SK-N-SH treated with all-trans-retinoic acid at 6 μM for 48 hours (cell line): ENCODE data around the gene CCDC124.
A peak's percentile ranks its signal among the peaks of the same experiment; 100 is the strongest.

Experiments
- ATAC-seq: fragments of 200-7000 bp; cut with Tn5 transposase; 3 replicates; pipeline ENCODE4 v1.9.1; 2020; ENCODE audit warnings: mild to moderate bottlenecking, moderate library complexity
- ARNTL ChIP-seq: fragments of 450-650 bp; formaldehyde crosslinking; IDR thresholded peaks from 2 replicates; pipeline ENCODE4 v1.5.0; 2020; ENCODE audit warnings: low read depth, mild to moderate bottlenecking, moderate library complexity, borderline replicate concordance
- BACH2 ChIP-seq: fragments of 250-450 bp; sonication (Bioruptor Pico); IDR thresholded peaks from 2 replicates; pipeline ENCODE4 v1.9.0; 2021; ENCODE audit warnings: mild to moderate bottlenecking, borderline replicate concordance
- CREB5 ChIP-seq: fragments of 250-450 bp; sonication (Bioruptor Pico); IDR thresholded peaks from 2 replicates; pipeline ENCODE4 v1.5.1; 2020; ENCODE audit warnings: low read depth, mild to moderate bottlenecking, moderate library complexity
- CSDC2 ChIP-seq: fragments of 250-450 bp; sonication (Bioruptor Pico); IDR thresholded peaks from 2 replicates; pipeline ENCODE4 v1.5.0; 2020; ENCODE audit warnings: mild to moderate bottlenecking, moderate library complexity
- CSRNP3 ChIP-seq: fragments of 250-450 bp; sonication (Bioruptor Pico); IDR thresholded peaks from 2 replicates; pipeline ENCODE4 v1.5.1; 2021; ENCODE audit warnings: mild to moderate bottlenecking, moderate library complexity
- ESRRG ChIP-seq: fragments of 250-450 bp; sonication (Bioruptor Pico); IDR thresholded peaks from 2 replicates; pipeline ENCODE4 v1.6.1; 2021; ENCODE audit warnings: mild to moderate bottlenecking
- GLIS3 ChIP-seq: fragments of 250-450 bp; sonication (Bioruptor Pico); IDR thresholded peaks from 2 replicates; pipeline ENCODE4 v1.5.0; 2020; ENCODE audit warnings: mild to moderate bottlenecking, moderate library complexity
- ISL1 ChIP-seq: fragments of 250-450 bp; sonication (Bioruptor Pico); IDR thresholded peaks from 2 replicates; pipeline ENCODE4 v2.1.2; 2022; ENCODE audit warnings: mild to moderate bottlenecking, moderate library complexity
- OSR1 ChIP-seq: fragments of 250-450 bp; sonication (Bioruptor Pico); IDR thresholded peaks from 2 replicates; pipeline ENCODE4 v1.8.0; 2022; ENCODE audit warnings: moderate library complexity, mild to moderate bottlenecking, inconsistent platforms
- PATZ1 ChIP-seq: fragments of 250-450 bp; sonication (Bioruptor Pico); IDR thresholded peaks from 2 replicates; pipeline ENCODE4 v1.8.0; 2020; ENCODE audit warnings: mild to moderate bottlenecking, moderate library complexity, borderline replicate concordance
- POU6F1 ChIP-seq: fragments of 250-450 bp; sonication (Bioruptor Pico); IDR thresholded peaks from 2 replicates; pipeline ENCODE4 v1.8.0; 2021; ENCODE audit warnings: low read depth, mild to moderate bottlenecking, moderate library complexity, borderline replicate concordance
- PPARA ChIP-seq: fragments of 250-450 bp; sonication (Bioruptor Pico); IDR thresholded peaks from 2 replicates; pipeline ENCODE4 v1.5.0; 2020; ENCODE audit warnings: mild to moderate bottlenecking, borderline replicate concordance
- RARB ChIP-seq: fragments of 250-450 bp; sonication (Bioruptor Pico); IDR thresholded peaks from 2 replicates; pipeline ENCODE4 v1.8.0; 2021; ENCODE audit warnings: mild to moderate bottlenecking, moderate library complexity
- SNAI2 ChIP-seq: fragments of 250-450 bp; sonication (Bioruptor Pico); IDR thresholded peaks from 2 replicates; pipeline ENCODE4 v1.5.0; 2020; ENCODE audit warnings: mild to moderate bottlenecking, moderate library complexity
- TCF4 ChIP-seq: fragments of 250-450 bp; sonication (Bioruptor Pico); IDR thresholded peaks from 2 replicates; pipeline ENCODE4 v1.8.0; 2021; ENCODE audit warnings: mild to moderate bottlenecking, moderate library complexity, borderline replicate concordance
- TOX ChIP-seq: fragments of 250-450 bp; sonication (Bioruptor Pico); IDR thresholded peaks from 2 replicates; pipeline ENCODE4 v1.8.0; 2021; ENCODE audit warnings: mild to moderate bottlenecking, moderate library complexity, borderline replicate concordance
- TSHZ2 ChIP-seq: fragments of 250-450 bp; sonication (Bioruptor Pico); IDR thresholded peaks from 2 replicates; pipeline ENCODE4 v1.5.0; 2020; ENCODE audit warnings: mild to moderate bottlenecking, moderate library complexity
- ZC3H10 ChIP-seq: fragments of 250-450 bp; sonication (Bioruptor Pico); IDR thresholded peaks from 2 replicates; pipeline ENCODE4 v1.5.1; 2021; ENCODE audit warnings: mild to moderate bottlenecking, moderate library complexity
- ZFP3 ChIP-seq: fragments of 250-450 bp; sonication (Bioruptor Pico); IDR thresholded peaks from 2 replicates; pipeline ENCODE4 v1.5.0; 2020; ENCODE audit warnings: mild to moderate bottlenecking, moderate library complexity
- ZNF565 ChIP-seq: fragments of 450-650 bp; formaldehyde crosslinking; conservative IDR thresholded peaks from 2 replicates; pipeline ENCODE4 v1.5.0; 2020; ENCODE audit warnings: low read depth, mild to moderate bottlenecking, moderate library complexity
- ZNF70 ChIP-seq: fragments of 450-650 bp; formaldehyde crosslinking; IDR thresholded peaks from 2 replicates; pipeline ENCODE4 v1.5.0; 2020; ENCODE audit warnings: mild to moderate bottlenecking, moderate library complexity
- ZNF8 ChIP-seq: fragments of 450-650 bp; formaldehyde crosslinking; IDR thresholded peaks from 2 replicates; pipeline ENCODE4 v1.5.0; 2020; ENCODE audit warnings: mild to moderate bottlenecking, moderate library complexity

The CCDC124 gene

GRCh38 chr19:17966550-17967256 lies 33.9 kb downstream of the CCDC124 start, which contains the start of gene KCNN1:
Gene KCNN1, plus strand, starts transcription at chr19:17967107. Its CDS starts 6,782 bp downstream, at chr19:17973889.
- ATAC-seq: peak; percentile 70
- no peak for TF ChIP-seq POU6F1 (CRISPR knock-in tag)
- TF ChIP-seq GLIS3 (CRISPR knock-in tag): no peak
- TF ChIP-seq CSDC2: no peak
- no peak for TF ChIP-seq ZC3H10 (CRISPR knock-in tag)
- TF ChIP-seq SNAI2 (CRISPR knock-in tag): no peak
- TF ChIP-seq ZFP3 (CRISPR knock-in tag): no peak
- no peak for TF ChIP-seq PPARA (CRISPR knock-in tag)
- no peak for TF ChIP-seq ZNF565 (CRISPR knock-in tag)
- no peak for TF ChIP-seq RARB
- no peak for TF ChIP-seq TSHZ2 (CRISPR knock-in tag)
- no peak for TF ChIP-seq CREB5 (CRISPR knock-in tag)
- TF ChIP-seq, all 23 proteins: peak for 0

- no peak for ATAC-seq
- TF ChIP-seq CSRNP3 (CRISPR knock-in tag) (no peak), ISL1 (CRISPR knock-in tag) (no peak), ARNTL (CRISPR knock-in tag) (no peak), TCF4 (CRISPR knock-in tag) (no peak), ESRRG (CRISPR knock-in tag) (no peak), GLIS3 (CRISPR knock-in tag) (no peak), ZC3H10 (CRISPR knock-in tag) (no peak), PATZ1 (CRISPR knock-in tag) (no peak), ZNF70 (no peak), ZNF565 (CRISPR knock-in tag) (no peak), ZNF8 (CRISPR knock-in tag) (no peak), TSHZ2 (CRISPR knock-in tag) (no peak), OSR1 (no peak), BACH2 (no peak), RARB (no peak), PPARA (CRISPR knock-in tag) (no peak), TOX (CRISPR knock-in tag) (no peak), CSDC2 (no peak)
Observed at GRCh38 chr19:17967257-17968051, 34.6 kb downstream of the CCDC124 start.
